Neural crest cell (in vitro differentiated cells): ENCODE results near the gene TEX22. TPM values are rescaled to one million over a fixed set of nuclear protein-coding genes. Genes with fewer than 3 reads are reported as not detected.
A peak's percentile ranks its signal among the peaks of the same experiment; 100 is the strongest.

Source experiments
- DNase-seq: peaks from one replicate; pipeline ENCODE4 v3.0.0; 2021; ENCODE audit warnings: low read depth, mixed read lengths, low spot score
- H3K27ac Mint-ChIP-seq: one replicate; pipeline ENCODE4 v1.8.0; 2021; ENCODE audit warnings: mild to moderate bottlenecking, mixed read lengths; ENCODE audit not compliant: unreplicated experiment
- H3K27me3 Mint-ChIP-seq: 2 replicates; pipeline ENCODE4 v1.8.0; 2021; ENCODE audit warnings: low read depth, mild to moderate bottlenecking, mixed read lengths
- H3K36me3 Mint-ChIP-seq: 2 replicates; pipeline ENCODE4 v1.8.0; 2021; ENCODE audit warnings: low read depth, mild to moderate bottlenecking, mixed read lengths
- H3K4me1 Mint-ChIP-seq: 2 replicates; pipeline ENCODE4 v1.8.0; 2021; ENCODE audit warnings: mixed read lengths
- H3K4me3 Mint-ChIP-seq: one replicate; pipeline ENCODE4 v1.8.0; 2021; ENCODE audit warnings: mild to moderate bottlenecking, mixed read lengths
- H3K9me3 Mint-ChIP-seq: 2 replicates; pipeline ENCODE4 v1.8.0; 2021; ENCODE audit warnings: mixed read lengths
- CTCF ChIP-seq: fragments of 200-600 bp; sonication (generic); conservative IDR thresholded peaks from 2 replicates; pipeline ENCODE4 v1.5.0; 2021; ENCODE audit warnings: antibody characterized with exemption, mild to moderate bottlenecking
- total RNA-seq: library from RNA; stranded (reverse); gene quantifications from 2 replicates; pipeline ENCODE4 v1.2.1, GENCODE V29; 2021

Gene TEX22
- total RNA-seq, 1 donor from 2014 or later, result 5.2 TPM

- peaks cover 2% of the 10 kb centered on the region for H3K36me3 Mint-ChIP-seq
- no peak overlapping the region for H3K27ac Mint-ChIP-seq
- no peak for DNase-seq
- peak overlapping the region; percentile 72 for H3K4me3 Mint-ChIP-seq
- H3K27me3 Mint-ChIP-seq, result peaks cover 48% of the 10 kb centered on the region
- no peaks in the 10 kb centered on the region for H3K9me3 Mint-ChIP-seq
- peaks cover 27% of the 10 kb centered on the region for H3K4me1 Mint-ChIP-seq
- no peak for TF ChIP-seq CTCF
Observed at GRCh38 chr14:105412771-105413543, 14.6 kb downstream of the TEX22 start.

- Mint-ChIP-seq H3K36me3 (peaks cover 2% of the 10 kb centered on the region), H3K9me3 (no peaks in the 10 kb centered on the region), H3K4me3 (peak overlapping the region; percentile 72), H3K4me1 (peaks cover 28% of the 10 kb centered on the region), H3K27ac (no peak overlapping the region), H3K27me3 (peaks cover 48% of the 10 kb centered on the region)
- no peak for TF ChIP-seq CTCF
- no peak for DNase-seq
Observed at GRCh38 chr14:105413544-105413886, 15.2 kb downstream of the TEX22 start.

- peaks cover 39% of the 10 kb centered on the region for H3K27me3 Mint-ChIP-seq
- H3K27ac Mint-ChIP-seq, result no peak overlapping the region
- H3K9me3 Mint-ChIP-seq, result no peaks in the 10 kb centered on the region
- H3K4me1 Mint-ChIP-seq, result peaks cover 22% of the 10 kb centered on the region
- no peaks in the 10 kb centered on the region for H3K36me3 Mint-ChIP-seq
- TF ChIP-seq CTCF, result peak; percentile 73
- peak overlapping the region; percentile 84 for H3K4me3 Mint-ChIP-seq
- DNase-seq, result peak; percentile 59
Observed at GRCh38 chr14:105414456-105415371, 16.4 kb downstream of the TEX22 start.

- no peak overlapping the region for H3K27ac Mint-ChIP-seq
- H3K4me3 Mint-ChIP-seq, result peak overlapping the region; percentile 84
- H3K36me3 Mint-ChIP-seq, result no peaks in the 10 kb centered on the region
- H3K4me1 Mint-ChIP-seq, result peaks cover 17% of the 10 kb centered on the region
- no peaks in the 10 kb centered on the region for H3K9me3 Mint-ChIP-seq
- peaks cover 29% of the 10 kb centered on the region for H3K27me3 Mint-ChIP-seq
- no peak for DNase-seq
- TF ChIP-seq CTCF, result no peak
Observed at GRCh38 chr14:105415481-105416428, 17.4 kb downstream of the TEX22 start.

GRCh38 chr14:105416671-105417070, 18.3 kb downstream of the TEX22 start:
- Mint-ChIP-seq H3K4me3 (peak overlapping the region; percentile 84), H3K9me3 (no peaks in the 10 kb centered on the region), H3K27me3 (peaks cover 23% of the 10 kb centered on the region), H3K4me1 (peaks cover 15% of the 10 kb centered on the region), H3K36me3 (no peaks in the 10 kb centered on the region), H3K27ac (no peak overlapping the region)
- TF ChIP-seq CTCF, result no peak
- DNase-seq, result no peak
